Measurements from ENCODE around the gene CDCA8.

Gene CDCA8

GRCh38 chr1:37692078-37692833, at the start of gene CDCA8:
Gene CDCA8 (plus strand): TSS chr1:37692516. CDS start chr1:37692691, 175 bp downstream.
- H3K36me3 Mint-ChIP-seq (ENCODE audit: low read depth), result peaks cover 29% of the 10 kb centered on the region
- peak within 1 kb of the TSS; percentile 96 for H3K4me3 Mint-ChIP-seq
- no peaks in the 10 kb centered on the region for H3K27me3 Mint-ChIP-seq (ENCODE audit: low read depth)
- H3K9me3 Mint-ChIP-seq, result no peaks in the 10 kb centered on the region
- DNase-seq (ENCODE audit: low spot score), result peak; percentile 98
- peak within 1 kb of the TSS; percentile 92 for H3K27ac Mint-ChIP-seq
- H3K4me1 Mint-ChIP-seq (ENCODE audit: low read depth), result peaks cover 40% of the 10 kb centered on the region

DNA sequence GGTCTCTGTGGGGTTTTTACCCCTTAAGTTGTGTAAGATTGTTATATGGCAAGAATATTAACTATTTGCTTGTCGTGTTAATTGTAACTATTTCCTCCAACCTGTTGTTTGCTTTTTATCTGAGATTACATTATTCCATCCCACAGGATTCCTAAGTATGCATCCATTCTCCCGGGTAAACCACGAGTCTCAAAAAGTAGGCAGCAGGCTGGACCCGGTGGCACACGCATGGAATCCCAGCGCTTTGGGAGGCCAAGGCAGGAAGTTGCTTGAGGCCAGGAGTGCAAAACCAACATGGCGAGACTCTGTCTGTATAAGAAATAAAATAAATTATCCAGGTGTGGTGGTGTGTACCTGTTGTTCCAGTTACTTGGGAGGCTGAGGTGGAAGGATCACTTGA, 45.0 kb upstream of the CDCA8 start:
- Mint-ChIP-seq H3K9me3 (no peaks in the 10 kb centered on the region), H3K27ac (no peak overlapping the region), H3K27me3 (ENCODE audit: low read depth) (peaks cover 9% of the 10 kb centered on the region)

DNA sequence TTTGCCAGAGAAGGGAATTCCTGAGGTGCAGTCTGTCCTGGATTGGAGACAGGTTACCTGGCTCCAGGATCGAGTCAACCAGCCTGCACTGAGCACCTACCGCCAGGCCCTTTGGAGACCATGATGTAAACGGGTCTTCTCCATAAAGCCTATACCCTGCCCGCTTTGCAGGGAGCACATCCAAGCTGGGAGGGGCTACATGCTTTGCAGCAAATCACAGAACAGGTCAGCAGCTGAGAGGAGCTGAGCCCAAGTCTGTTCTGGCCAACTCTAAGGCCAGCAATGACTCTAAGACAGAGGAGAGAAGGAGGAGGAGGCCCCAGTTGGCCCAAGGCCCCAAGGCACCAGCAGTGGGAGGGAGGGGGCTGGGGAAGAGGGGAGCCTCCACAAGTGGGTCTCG, 42.1 kb upstream of the CDCA8 start:
- no peaks in the 10 kb centered on the region for H3K9me3 Mint-ChIP-seq
- H3K27me3 Mint-ChIP-seq (ENCODE audit: low read depth), result no peaks in the 10 kb centered on the region
- H3K36me3 Mint-ChIP-seq (ENCODE audit: low read depth), result no peaks in the 10 kb centered on the region
- H3K27ac Mint-ChIP-seq, result no peak overlapping the region
- DNase-seq (ENCODE audit: low spot score), result no peak
- no peaks in the 10 kb centered on the region for H3K4me1 Mint-ChIP-seq (ENCODE audit: low read depth)
- no peak overlapping the region for H3K4me3 Mint-ChIP-seq

More for the DNA sequence above, 45.0 kb upstream of the CDCA8 start:
- Mint-ChIP-seq H3K36me3 (ENCODE audit: low read depth) (no peaks in the 10 kb centered on the region), H3K4me3 (no peak overlapping the region), H3K4me1 (ENCODE audit: low read depth) (no peaks in the 10 kb centered on the region)
- DNase-seq (ENCODE audit: low spot score), result no peak

- Mint-ChIP-seq H3K4me1 (ENCODE audit: low read depth) (no peaks in the 10 kb centered on the region), H3K4me3 (no peak overlapping the region), H3K27ac (no peak overlapping the region), H3K36me3 (ENCODE audit: low read depth) (no peaks in the 10 kb centered on the region), H3K9me3 (no peaks in the 10 kb centered on the region), H3K27me3 (ENCODE audit: low read depth) (no peaks in the 10 kb centered on the region)
- DNase-seq (ENCODE audit: low spot score), result no peak
Measured at GRCh38 chr1:37650721-37651120, 41.6 kb upstream of the CDCA8 start.

DNA sequence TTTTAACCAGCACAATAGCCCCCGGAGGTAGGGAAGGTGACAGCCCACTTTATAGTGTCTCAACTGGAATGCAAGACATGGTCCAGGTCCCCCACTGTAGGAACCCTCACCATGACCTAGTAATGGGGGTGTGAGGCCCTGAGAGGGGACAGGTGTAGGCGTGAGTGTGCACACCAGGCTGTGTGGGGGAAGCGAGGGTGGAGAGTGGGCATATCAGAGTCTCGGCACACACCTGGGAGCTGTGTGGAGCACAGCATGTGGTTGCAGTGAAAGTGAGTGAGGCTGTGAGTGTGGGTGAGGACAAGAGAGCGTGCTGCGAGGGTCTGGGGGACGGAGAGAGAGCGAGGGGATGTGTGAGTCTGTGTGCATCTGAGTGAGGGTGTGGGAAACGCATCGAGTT, 40.5 kb upstream of the CDCA8 start:
- H3K4me3 Mint-ChIP-seq, result no peak overlapping the region
- H3K27me3 Mint-ChIP-seq (ENCODE audit: low read depth), result no peaks in the 10 kb centered on the region
- no peaks in the 10 kb centered on the region for H3K36me3 Mint-ChIP-seq (ENCODE audit: low read depth)
- no peaks in the 10 kb centered on the region for H3K4me1 Mint-ChIP-seq (ENCODE audit: low read depth)
- no peak for DNase-seq (ENCODE audit: low spot score)
- no peaks in the 10 kb centered on the region for H3K9me3 Mint-ChIP-seq
- no peak overlapping the region for H3K27ac Mint-ChIP-seq

GRCh38 chr1:37652976-37653375, 39.3 kb upstream of the CDCA8 start:
- no peak for DNase-seq (ENCODE audit: low spot score)
- H3K27me3 Mint-ChIP-seq (ENCODE audit: low read depth), result no peaks in the 10 kb centered on the region
- no peaks in the 10 kb centered on the region for H3K4me1 Mint-ChIP-seq (ENCODE audit: low read depth)
- H3K36me3 Mint-ChIP-seq (ENCODE audit: low read depth), result no peaks in the 10 kb centered on the region
- no peaks in the 10 kb centered on the region for H3K9me3 Mint-ChIP-seq
- no peak overlapping the region for H3K4me3 Mint-ChIP-seq
- no peak overlapping the region for H3K27ac Mint-ChIP-seq

DNA sequence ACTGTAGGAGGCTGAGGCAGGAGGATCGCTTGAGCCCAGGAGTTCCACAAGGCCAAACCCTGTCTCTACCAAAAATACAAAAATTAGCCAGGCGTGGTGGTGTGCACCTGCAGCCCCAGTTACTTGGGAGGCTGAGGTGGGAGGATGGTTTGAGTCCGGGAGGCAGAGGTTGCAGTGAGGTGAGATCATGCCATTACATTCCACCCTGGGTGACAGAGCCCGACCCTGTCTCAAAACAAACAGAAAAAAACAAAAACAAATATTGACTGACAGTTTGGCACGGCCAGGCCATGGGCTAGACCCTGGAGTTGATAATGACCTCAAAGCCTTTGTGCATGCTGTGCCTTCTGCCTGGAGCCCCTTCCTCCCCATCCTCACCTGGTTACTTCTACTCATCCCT, 38.4 kb upstream of the CDCA8 start:
- no peak overlapping the region for H3K4me3 Mint-ChIP-seq
- H3K36me3 Mint-ChIP-seq (ENCODE audit: low read depth), result no peaks in the 10 kb centered on the region
- DNase-seq (ENCODE audit: low spot score), result no peak
- no peaks in the 10 kb centered on the region for H3K4me1 Mint-ChIP-seq (ENCODE audit: low read depth)
- H3K27me3 Mint-ChIP-seq (ENCODE audit: low read depth), result no peaks in the 10 kb centered on the region
- H3K9me3 Mint-ChIP-seq, result no peaks in the 10 kb centered on the region
- H3K27ac Mint-ChIP-seq, result no peak overlapping the region

GRCh38 chr1:37655274-37655673, 37.0 kb upstream of the CDCA8 start:
- no peak overlapping the region for H3K4me3 Mint-ChIP-seq
- H3K27ac Mint-ChIP-seq, result no peak overlapping the region
- H3K36me3 Mint-ChIP-seq (ENCODE audit: low read depth), result no peaks in the 10 kb centered on the region
- no peaks in the 10 kb centered on the region for H3K27me3 Mint-ChIP-seq (ENCODE audit: low read depth)
- H3K9me3 Mint-ChIP-seq, result no peaks in the 10 kb centered on the region
- no peaks in the 10 kb centered on the region for H3K4me1 Mint-ChIP-seq (ENCODE audit: low read depth)
- no peak for DNase-seq (ENCODE audit: low spot score)

- Mint-ChIP-seq H3K27me3 (ENCODE audit: low read depth) (no peaks in the 10 kb centered on the region), H3K27ac (no peak overlapping the region), H3K4me3 (no peak overlapping the region), H3K4me1 (ENCODE audit: low read depth) (no peaks in the 10 kb centered on the region), H3K9me3 (no peaks in the 10 kb centered on the region), H3K36me3 (ENCODE audit: low read depth) (no peaks in the 10 kb centered on the region)
- no peak for DNase-seq (ENCODE audit: low spot score)
Measured at GRCh38 chr1:37656026-37656425, 36.3 kb upstream of the CDCA8 start.

GRCh38 chr1:37656881-37657280, 35.4 kb upstream of the CDCA8 start:
- H3K9me3 Mint-ChIP-seq, result no peaks in the 10 kb centered on the region
- no peaks in the 10 kb centered on the region for H3K4me1 Mint-ChIP-seq (ENCODE audit: low read depth)
- no peak for DNase-seq (ENCODE audit: low spot score)
- no peaks in the 10 kb centered on the region for H3K36me3 Mint-ChIP-seq (ENCODE audit: low read depth)
- H3K4me3 Mint-ChIP-seq, result no peak overlapping the region
- no peak overlapping the region for H3K27ac Mint-ChIP-seq
- H3K27me3 Mint-ChIP-seq (ENCODE audit: low read depth), result no peaks in the 10 kb centered on the region

DNA sequence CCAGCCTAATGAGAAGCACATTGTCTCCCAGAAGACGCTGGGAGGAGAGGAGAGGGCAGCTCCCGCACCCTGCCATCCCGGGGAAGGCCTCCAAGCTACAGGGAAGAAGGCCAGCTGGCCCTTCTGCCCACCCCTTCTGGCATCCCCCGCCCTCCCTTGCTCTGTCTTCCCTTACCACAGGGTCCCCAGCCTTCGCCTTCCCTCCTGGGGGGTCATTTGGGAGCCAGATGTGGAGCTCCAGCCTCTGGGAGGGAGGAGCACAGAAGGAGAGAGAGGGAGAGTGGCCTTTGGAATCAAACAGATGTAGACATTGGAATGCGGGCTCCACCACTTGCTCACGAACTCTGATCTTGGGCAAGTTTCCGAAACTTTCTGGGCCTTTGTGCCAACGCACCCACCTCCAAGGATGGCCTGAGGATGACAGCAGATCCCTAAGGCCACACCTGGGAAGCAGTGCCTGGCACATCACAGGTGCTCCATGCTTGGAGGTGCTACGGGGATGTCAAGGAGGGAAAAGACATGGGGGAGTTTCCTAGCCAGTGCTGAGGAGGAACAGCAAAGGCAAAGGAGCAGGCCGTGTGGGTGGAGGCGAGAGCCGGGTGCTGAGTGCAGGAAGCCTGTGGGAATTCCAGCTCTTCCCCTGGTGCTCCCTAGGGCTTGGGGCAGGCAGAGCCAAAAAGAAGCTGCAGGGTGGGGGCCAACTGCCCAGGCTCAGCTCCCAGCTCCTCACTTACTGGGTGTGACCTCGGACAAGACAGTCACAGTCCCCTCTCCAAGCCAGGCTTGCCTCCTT, 34.5 kb upstream of the CDCA8 start:
- no peak overlapping the region for H3K27ac Mint-ChIP-seq
- no peak for DNase-seq (ENCODE audit: low spot score)
- no peaks in the 10 kb centered on the region for H3K36me3 Mint-ChIP-seq (ENCODE audit: low read depth)
- no peaks in the 10 kb centered on the region for H3K9me3 Mint-ChIP-seq
- H3K4me1 Mint-ChIP-seq (ENCODE audit: low read depth), result no peaks in the 10 kb centered on the region
- no peak overlapping the region for H3K4me3 Mint-ChIP-seq
- no peaks in the 10 kb centered on the region for H3K27me3 Mint-ChIP-seq (ENCODE audit: low read depth)

DNA sequence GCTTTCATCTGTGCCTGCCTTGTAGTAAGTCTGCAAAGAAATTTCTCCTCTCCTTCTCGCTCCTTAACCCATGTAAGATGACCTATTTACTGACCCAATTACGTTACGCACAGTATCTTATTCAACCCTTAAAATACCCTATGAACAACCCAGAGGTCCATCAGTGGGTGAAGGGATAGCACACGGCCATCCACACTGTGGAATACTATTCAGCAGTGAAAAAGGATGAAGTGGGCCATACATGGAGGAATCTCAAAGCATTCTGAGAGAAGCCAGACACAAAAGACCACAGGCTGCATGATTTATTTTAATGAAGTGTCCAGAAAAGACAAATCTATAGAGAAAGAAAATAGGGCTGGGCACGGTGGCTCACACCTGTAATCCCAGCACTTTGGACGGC, 33.8 kb upstream of the CDCA8 start:
- Mint-ChIP-seq H3K9me3 (no peaks in the 10 kb centered on the region), H3K27ac (no peak overlapping the region), H3K4me1 (ENCODE audit: low read depth) (no peaks in the 10 kb centered on the region), H3K4me3 (no peak overlapping the region), H3K36me3 (ENCODE audit: low read depth) (no peaks in the 10 kb centered on the region), H3K27me3 (ENCODE audit: low read depth) (no peaks in the 10 kb centered on the region)
- DNase-seq (ENCODE audit: low spot score), result no peak

GRCh38 chr1:37660664-37661063, 31.7 kb upstream of the CDCA8 start:
- no peak for DNase-seq (ENCODE audit: low spot score)
- Mint-ChIP-seq H3K9me3 (no peaks in the 10 kb centered on the region), H3K4me3 (no peak overlapping the region), H3K27ac (no peak overlapping the region), H3K4me1 (ENCODE audit: low read depth) (no peaks in the 10 kb centered on the region), H3K27me3 (ENCODE audit: low read depth) (peaks cover 1% of the 10 kb centered on the region), H3K36me3 (ENCODE audit: low read depth) (no peaks in the 10 kb centered on the region)

GRCh38 chr1:37661401-37661800, 30.9 kb upstream of the CDCA8 start:
- Mint-ChIP-seq H3K27me3 (ENCODE audit: low read depth) (peaks cover 3% of the 10 kb centered on the region), H3K9me3 (no peaks in the 10 kb centered on the region), H3K4me1 (ENCODE audit: low read depth) (no peaks in the 10 kb centered on the region), H3K36me3 (ENCODE audit: low read depth) (no peaks in the 10 kb centered on the region), H3K4me3 (no peak overlapping the region), H3K27ac (no peak overlapping the region)
- DNase-seq (ENCODE audit: low spot score), result no peak

Data from T-helper 2 cell treated with Interferon-gamma antibody and Interleukin-4, amounts not matched to agents 5 μg/mL and 100 μg/mL, for 36 hours (primary cell).